ENCODE data around the gene PSEN1. TPM values are rescaled to one million over a fixed set of nuclear protein-coding genes. Genes with fewer than 3 reads are reported as not detected.

PSEN1 gene
- total and polyA plus RNA-seq, 2 of the 8 experiments (the other 6 are each of a cell fraction or from before 2014, with no cell fraction given), result 10.1 to 38.7 TPM

DNA sequence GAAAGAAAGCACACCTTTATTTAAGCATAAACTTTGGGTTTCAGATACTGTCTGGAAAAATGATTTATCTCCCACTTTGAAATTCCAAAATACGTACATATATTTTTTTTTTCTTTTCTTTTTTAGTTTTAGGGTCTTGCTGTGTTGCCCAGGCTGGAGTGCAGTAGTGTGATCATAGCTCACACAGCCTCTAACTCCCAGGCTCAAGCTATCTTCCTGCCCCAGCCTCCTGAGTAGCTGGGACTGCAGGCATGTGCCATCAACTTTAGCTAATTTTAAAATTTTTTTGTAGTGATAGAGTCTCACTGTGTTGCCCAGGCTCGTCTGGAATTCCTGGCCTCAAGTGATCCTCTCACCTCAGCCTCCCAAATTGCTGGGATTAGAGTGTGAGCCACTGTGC is 55.1 kb downstream of the PSEN1 start:
- CTCF ChIA-PET (ENCODE audit: partially characterized antibody), result interaction anchor here (1.1 kb wide), 1 partner anchor 32 kb away, joined by 3 read pairs; no protein-coding TSS in a partner anchor

More for the DNA sequence above, 55.1 kb downstream of the PSEN1 start:
- Histone ChIP-seq H3K79me2 (ENCODE audit: control insufficient read depth in 1 of 2, insufficient read depth in 2 of 2, low read length in 2 of 2) (no peaks in the 10 kb centered on the region), H3K9me3 (ENCODE audit: insufficient read depth in 2 of 2, low read depth in 1 of 2, low read length in 1 of 2) (no peaks in the 10 kb centered on the region), H3K79me1 (ENCODE audit: low read depth, low read length) (no peaks in the 10 kb centered on the region), H2BK15ac (ENCODE audit: low read length) (no peak overlapping the region), H2BK120ac (replicated peaks; ENCODE audit: low read depth, low read length) (no peak overlapping the region), H3K4me2 (ENCODE audit: insufficient read depth in 1 of 2, low read depth in 2 of 2, low read length in 2 of 2) (no peak overlapping the region), H2BK5ac (ENCODE audit: low read depth, low read length) (no peak overlapping the region), H3K27me3 (replicated peaks in 1 of 4; ENCODE audit: control insufficient read depth in 3 of 4, extremely low read depth in 1 of 4, insufficient read depth in 3 of 4, low read length in 3 of 4) (no peaks in the 10 kb centered on the region), H4K91ac (replicated peaks; ENCODE audit: insufficient read length, low read length) (no peak overlapping the region), H3K9ac (replicated peaks in 1 of 4; ENCODE audit: extremely low read depth in 1 of 4, low read depth in 3 of 4, low read length in 3 of 4) (no peak overlapping the region), H3K14ac (ENCODE audit: insufficient read length) (no peak overlapping the region), H3K23me2 (ENCODE audit: low read depth, low read length) (no peaks in the 10 kb centered on the region), H4K8ac (ENCODE audit: extremely low read depth, insufficient read depth, low read length) (no peak overlapping the region), H3K23ac (ENCODE audit: insufficient read length) (no peak overlapping the region), H3K36me3 (ENCODE audit: control insufficient read depth in 2 of 4, insufficient read depth in 4 of 4, low read length in 3 of 4) (peaks cover 0 to 27% (median 7%) of the 10 kb centered on the region in 4 experiments; a peak in 5 of 8 replicates), H2BK12ac (ENCODE audit: low read depth, low read length) (no peak overlapping the region), H4K5ac (ENCODE audit: insufficient read length, low read depth, low read length) (no peak overlapping the region), H3K4me1 (replicated peaks in 1 of 4; ENCODE audit: control insufficient read depth in 3 of 4, insufficient read depth in 4 of 4, low read length in 3 of 4) (no peaks in the 10 kb centered on the region), H3K4ac (replicated peaks; ENCODE audit: insufficient read length, low read depth, low read length) (no peak overlapping the region), H3K4me3 (ENCODE audit: extremely low read depth in 1 of 4, insufficient read depth in 2 of 4, low read depth in 3 of 4, low read length in 4 of 4) (no peak overlapping the region), H2BK20ac (ENCODE audit: low read length) (no peak overlapping the region), H3K56ac (replicated peaks; ENCODE audit: insufficient read length, low read depth, low read length) (no peak overlapping the region), H2AK5ac (ENCODE audit: low read depth, low read length) (no peak overlapping the region), H4K20me1 (replicated peaks in 1 of 2; ENCODE audit: control insufficient read depth in 1 of 2, insufficient read depth in 2 of 2, low read length in 2 of 2) (peaks cover 0 to 1% of the 10 kb centered on the region in 2 experiments), H2AFZ (ENCODE audit: low read length) (no peak overlapping the region), H3K18ac (ENCODE audit: extremely low read depth, low read length) (no peak overlapping the region), H3K27ac (ENCODE audit: low read depth, low read length) (no peak overlapping the region)
- no peak for DNase-seq (ENCODE audit: low read depth in 1 of 2, low spot score in 2 of 2)
- POLR2A ChIA-PET (ENCODE audit: partially characterized antibody), result no interaction called here
- TF ChIP-seq MAFK (IDR thresholded peaks at IDR 0.05; ENCODE audit: low read depth, low read length) (no peak), GTF2F1 (IDR thresholded peaks at IDR 0.05; ENCODE audit: borderline replicate concordance, low read depth, low read length) (no peak), SRF (IDR thresholded peaks at IDR 0.05; ENCODE audit: low read depth, low read length) (no peak)
- no peak for FAIRE-seq
- 94% methylated on average over 2 of the region's 2 CpGs; no CpG with 5 or more reads in 1 of the 2 experiments for WGBS, 2 experiments (ENCODE audit: extremely low coverage in 1 of 2, insufficient coverage in 1 of 2, insufficient read length in 1 of 2, insufficient replicate concordance in 2 of 2, low coverage in 1 of 2, low lambda C conversion rate in 2 of 2, missing lambda C conversion rate in 1 of 2)

All from H1 (cell line).